Glutamatergic neuron (in vitro differentiated cells): ENCODE measurements around the gene CCDC86. TPM values are rescaled to one million over a fixed set of nuclear protein-coding genes. Genes with fewer than 3 reads are reported as not detected.

Experiments
- DNase-seq: peaks from one replicate; pipeline ENCODE4 v3.0.0; 2022
- H3K27ac Mint-ChIP-seq: one replicate; pipeline ENCODE4 v1.8.0; 2020; ENCODE audit warnings: mild to moderate bottlenecking, mixed read lengths, inconsistent platforms; ENCODE audit not compliant: unreplicated experiment
- H3K27me3 Mint-ChIP-seq: one replicate; pipeline ENCODE4 v1.8.0; 2020; ENCODE audit warnings: mild to moderate bottlenecking, moderate library complexity, mixed read lengths, inconsistent platforms; ENCODE audit not compliant: unreplicated experiment
- H3K36me3 Mint-ChIP-seq: one replicate; pipeline ENCODE4 v1.8.0; 2020; ENCODE audit warnings: mild to moderate bottlenecking, mixed read lengths, inconsistent platforms; ENCODE audit not compliant: unreplicated experiment
- H3K4me1 Mint-ChIP-seq: one replicate; pipeline ENCODE4 v1.8.0; 2020; ENCODE audit warnings: mild to moderate bottlenecking, low read depth, mixed read lengths, inconsistent platforms; ENCODE audit not compliant: unreplicated experiment
- H3K4me3 Mint-ChIP-seq: one replicate; pipeline ENCODE4 v1.8.0; 2020; ENCODE audit warnings: mild to moderate bottlenecking, mixed read lengths, inconsistent platforms; ENCODE audit not compliant: unreplicated experiment
- H3K9me3 Mint-ChIP-seq: one replicate; pipeline ENCODE4 v1.8.0; 2020; ENCODE audit warnings: mild to moderate bottlenecking, moderate library complexity, mixed read lengths, inconsistent platforms; ENCODE audit not compliant: unreplicated experiment
- CTCF ChIP-seq: fragments of 200-600 bp; sonication (generic); IDR thresholded peaks from one replicate; pipeline ENCODE4 v1.5.0; 2021; ENCODE audit not compliant: partially characterized antibody, unreplicated experiment
- total RNA-seq: library from RNA; stranded (reverse); fragmentation: NEBNext Ultra II Directional; extraction: Animal tissue kit (Norgen Biotek cat#: 25700); gene quantifications from one replicate; pipeline ENCODE4 v1.2.1, GENCODE V29; 2021; ENCODE audit not compliant: unreplicated experiment

Gene CCDC86
- total RNA-seq, 1 donor from 2014 or later, result 12.7 TPM

GRCh38 chr11:60874421-60875365 lies 32.8 kb downstream of the CCDC86 start:
- Mint-ChIP-seq H3K27ac (no peak overlapping the region), H3K27me3 (peaks cover 3% of the 10 kb centered on the region), H3K4me1 (peaks cover 10% of the 10 kb centered on the region), H3K4me3 (no peak overlapping the region), H3K36me3 (no peaks in the 10 kb centered on the region), H3K9me3 (peaks cover 2% of the 10 kb centered on the region)
- no peak for DNase-seq
- no peak for TF ChIP-seq CTCF

GRCh38 chr11:60875366-60876167 lies 33.7 kb downstream of the CCDC86 start:
- Mint-ChIP-seq H3K4me3 (no peak overlapping the region), H3K27me3 (peaks cover 3% of the 10 kb centered on the region), H3K4me1 (peaks cover 3% of the 10 kb centered on the region), H3K27ac (no peak overlapping the region), H3K9me3 (no peaks in the 10 kb centered on the region), H3K36me3 (no peaks in the 10 kb centered on the region)
- no peak for DNase-seq
- TF ChIP-seq CTCF, result no peak

DNA sequence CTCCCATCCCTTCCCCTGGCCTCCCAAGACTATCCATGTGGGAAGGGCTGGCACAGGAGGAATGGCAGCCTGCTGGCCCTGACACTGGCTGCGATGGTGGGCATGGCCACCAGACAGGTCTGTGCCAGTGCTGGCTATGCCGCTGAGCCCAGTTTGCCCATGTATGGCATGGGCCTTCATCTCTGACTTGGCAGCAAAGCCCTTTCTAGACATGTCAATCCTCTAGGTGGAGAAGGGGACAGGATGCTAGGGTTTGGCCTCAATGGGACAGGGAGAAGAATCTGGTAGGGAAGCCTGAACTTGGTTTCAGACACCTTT lies 34.2 kb downstream of the CCDC86 start:
- Mint-ChIP-seq H3K4me1 (peaks cover 3% of the 10 kb centered on the region), H3K9me3 (no peaks in the 10 kb centered on the region), H3K27ac (no peak overlapping the region), H3K36me3 (no peaks in the 10 kb centered on the region), H3K4me3 (no peak overlapping the region), H3K27me3 (peaks cover 5% of the 10 kb centered on the region)
- no peak for DNase-seq
- no peak for TF ChIP-seq CTCF

DNA sequence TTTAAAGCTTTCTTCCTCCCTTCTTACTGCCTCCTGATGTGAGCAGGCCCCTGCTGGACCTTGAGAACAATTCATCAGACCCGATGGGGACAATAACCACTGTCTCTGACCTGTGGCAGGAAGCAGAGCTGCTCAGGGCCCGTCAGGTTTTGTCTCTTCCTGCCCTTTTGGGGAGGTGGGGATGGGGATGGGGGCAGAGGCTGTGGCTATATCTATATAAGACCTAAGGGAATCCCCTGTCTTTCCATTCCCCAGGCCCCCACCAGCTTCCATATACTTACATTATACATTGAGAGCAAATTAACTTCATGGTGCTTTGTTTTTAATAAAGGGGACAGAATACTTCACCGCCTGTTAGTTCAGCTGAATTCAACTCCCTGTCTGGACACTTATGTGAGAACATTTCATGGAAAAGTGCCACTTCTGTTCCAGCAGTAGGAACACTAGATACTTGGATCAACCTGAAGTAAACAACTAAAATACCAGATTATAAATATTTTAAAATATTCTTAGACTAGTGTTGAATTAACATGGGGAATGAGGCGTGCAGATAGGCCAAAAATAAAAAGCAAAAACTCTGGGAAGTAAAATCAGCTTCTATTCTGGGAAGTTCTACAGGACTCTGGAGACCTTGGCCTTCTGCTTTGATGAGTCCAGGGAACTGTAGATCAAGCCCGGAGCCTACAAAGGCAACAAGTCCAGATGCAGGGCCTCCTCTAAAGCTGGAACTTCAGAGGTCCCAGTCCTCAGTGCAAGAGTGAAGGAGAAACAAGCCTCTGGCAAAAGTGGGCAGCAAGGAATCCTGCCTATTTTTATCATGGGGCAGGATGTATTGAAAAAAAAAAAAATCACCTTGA lies 36.6 kb downstream of the CCDC86 start:
- Mint-ChIP-seq H3K27ac (no peak overlapping the region), H3K36me3 (no peaks in the 10 kb centered on the region), H3K27me3 (peaks cover 2% of the 10 kb centered on the region), H3K9me3 (no peaks in the 10 kb centered on the region), H3K4me3 (no peak overlapping the region), H3K4me1 (no peaks in the 10 kb centered on the region)
- DNase-seq, result no peak
- TF ChIP-seq CTCF, result no peak
